Activated CD4-positive, alpha-beta T cell treated with anti-CD3 and anti-CD28 coated beads, Interleukin-2, amount 10 ng/mL, durations not matched to agents 7 days and 5 days (primary cell): ENCODE results near the gene DIRAS3. TPM values are rescaled to one million over a fixed set of nuclear protein-coding genes. Genes with fewer than 3 reads are reported as not detected.
"Not testable (repeated sequence)": the region's sequence is repeated elsewhere in the genome, so short reads cannot be mapped to it uniquely, and the experiment has no call there.

Experiments
- CTCF ChIA-PET: fragments of 350-600 bp; sonication (Branson Sonifier 250); formaldehyde crosslinking; loops from one replicate; lab custom pipeline; 2021; ENCODE audit warnings: antibody characterized with exemption; lab: Charles Lee
- POLR2A ChIA-PET: fragments of 350-600 bp; sonication (Branson Sonifier 250); formaldehyde crosslinking; loops from one replicate; lab custom pipeline; 2021; ENCODE audit warnings: antibody characterized with exemption; lab: Charles Lee
- DNase-seq: peaks from one replicate; pipeline ENCODE4 v3.0.0-alpha.2; 2020
- H3K27ac Mint-ChIP-seq: one replicate; pipeline ENCODE4 v1.8.0; 2021; ENCODE audit warnings: mild to moderate bottlenecking, moderate library complexity, mixed read lengths
- H3K27me3 Mint-ChIP-seq: one replicate; pipeline ENCODE4 v1.8.0; 2021; ENCODE audit warnings: mixed read lengths
- H3K36me3 Mint-ChIP-seq: one replicate; pipeline ENCODE4 v1.8.0; 2021; ENCODE audit warnings: low read depth, mixed read lengths
- H3K4me1 Mint-ChIP-seq: one replicate; pipeline ENCODE4 v1.8.0; 2021; ENCODE audit warnings: mixed read lengths
- H3K4me3 Mint-ChIP-seq: one replicate; pipeline ENCODE4 v1.8.0; 2021; ENCODE audit warnings: mild to moderate bottlenecking, moderate library complexity, mixed read lengths
- H3K9me3 Mint-ChIP-seq: one replicate; pipeline ENCODE4 v1.8.0; 2021; ENCODE audit warnings: mixed read lengths
- total RNA-seq, 2 experiments: library from RNA; stranded (reverse); gene quantifications; one replicate each; pipeline ENCODE4 v1.2.3, GENCODE V29; 2021

Gene DIRAS3, protein sequence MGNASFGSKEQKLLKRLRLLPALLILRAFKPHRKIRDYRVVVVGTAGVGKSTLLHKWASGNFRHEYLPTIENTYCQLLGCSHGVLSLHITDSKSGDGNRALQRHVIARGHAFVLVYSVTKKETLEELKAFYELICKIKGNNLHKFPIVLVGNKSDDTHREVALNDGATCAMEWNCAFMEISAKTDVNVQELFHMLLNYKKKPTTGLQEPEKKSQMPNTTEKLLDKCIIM
- total RNA-seq = not detected

DNA sequence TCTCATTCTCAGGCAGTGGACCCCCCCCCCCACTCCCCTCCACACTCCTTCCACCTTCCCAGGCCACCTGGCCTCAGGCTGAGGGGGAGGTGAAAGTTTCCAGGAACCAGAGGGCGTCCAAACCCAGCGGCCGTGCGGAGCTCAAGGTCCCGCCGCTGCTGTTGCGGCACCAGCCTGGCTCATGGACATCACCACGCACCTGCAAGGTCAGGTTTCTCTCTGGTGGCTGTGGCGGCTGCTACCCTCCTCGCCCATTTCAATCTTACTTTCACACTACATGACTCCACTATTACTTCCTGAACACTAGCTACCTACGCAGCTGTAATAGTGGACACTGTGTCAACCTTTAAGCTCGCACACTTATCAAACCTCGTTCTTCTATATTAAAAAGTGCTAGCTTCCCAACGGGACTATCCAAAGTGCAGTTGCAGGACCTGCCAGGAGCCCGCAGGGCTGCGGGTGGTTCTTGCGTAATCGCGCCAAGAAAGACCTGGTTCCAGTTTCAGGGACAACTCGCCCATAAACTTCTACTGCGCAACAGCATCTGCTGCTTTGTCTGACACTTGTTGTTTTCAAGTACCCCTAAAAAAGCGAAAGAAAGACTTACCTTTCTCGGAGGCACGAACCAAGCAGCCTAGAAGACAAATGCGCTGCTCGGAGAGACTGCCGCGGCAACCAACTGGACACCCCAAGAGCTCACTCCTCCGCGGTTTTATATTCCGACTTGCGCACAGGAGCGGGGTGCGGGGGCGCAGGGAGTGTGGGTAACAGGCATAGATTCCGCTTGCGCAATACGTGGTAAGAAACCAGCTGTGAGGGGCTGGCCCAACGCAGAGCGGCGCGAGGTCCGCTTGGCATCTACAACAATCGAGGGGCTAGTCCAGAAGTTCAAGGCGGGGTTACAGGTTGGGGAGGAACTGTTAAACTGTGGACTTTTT lies at the start of gene DIRAS3:
Gene DIRAS3, minus strand, starts transcription at position 687 of the 938 bp plus-strand sequence. CDS start 3,330 bp downstream, outside the sequence.
- no peaks in the 10 kb centered on the region for H3K36me3 Mint-ChIP-seq
- ChIA-PET CTCF (interaction anchor here (0.7 kb wide), 1 partner anchor 285 kb away, joined by 4 read pairs; no protein-coding TSS in a partner anchor), POLR2A (no interaction called here)
- H3K27ac Mint-ChIP-seq = no peak within 1 kb of the TSS
- H3K9me3 Mint-ChIP-seq = no peaks in the 10 kb centered on the region
- peaks cover 28% of the 10 kb centered on the region for H3K27me3 Mint-ChIP-seq
- no peak for DNase-seq
- H3K4me3 Mint-ChIP-seq = no peak within 1 kb of the TSS
- H3K4me1 Mint-ChIP-seq = no peaks in the 10 kb centered on the region

DNA sequence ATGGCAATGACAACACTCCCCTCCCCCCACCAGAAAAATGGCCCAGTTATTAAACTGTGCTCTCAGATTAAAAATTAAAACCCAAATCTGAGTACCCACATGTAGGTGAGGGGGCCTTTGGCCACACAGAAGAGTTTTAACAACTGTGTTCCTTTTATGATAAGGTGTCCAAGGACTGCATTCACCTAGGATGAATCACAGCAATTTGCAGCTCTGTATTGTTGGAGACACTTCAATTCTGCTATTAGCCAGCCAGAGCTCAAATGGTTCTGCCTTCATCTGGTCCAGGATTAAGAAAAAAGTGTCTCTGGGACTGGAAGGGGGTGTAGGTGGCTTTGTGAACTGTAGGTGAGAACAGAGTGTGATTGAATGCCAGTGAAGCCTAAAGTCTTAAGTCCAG lies 43.3 kb upstream of the DIRAS3 start:
- H3K27me3 Mint-ChIP-seq = peaks cover 3% of the 10 kb centered on the region
- H3K9me3 Mint-ChIP-seq = no peaks in the 10 kb centered on the region
- H3K4me3 Mint-ChIP-seq = no peak overlapping the region
- ChIA-PET POLR2A (no interaction called here), CTCF (no interaction called here)
- no peak overlapping the region for H3K27ac Mint-ChIP-seq
- no peaks in the 10 kb centered on the region for H3K36me3 Mint-ChIP-seq
- H3K4me1 Mint-ChIP-seq = no peaks in the 10 kb centered on the region
- DNase-seq = no peak

DNA sequence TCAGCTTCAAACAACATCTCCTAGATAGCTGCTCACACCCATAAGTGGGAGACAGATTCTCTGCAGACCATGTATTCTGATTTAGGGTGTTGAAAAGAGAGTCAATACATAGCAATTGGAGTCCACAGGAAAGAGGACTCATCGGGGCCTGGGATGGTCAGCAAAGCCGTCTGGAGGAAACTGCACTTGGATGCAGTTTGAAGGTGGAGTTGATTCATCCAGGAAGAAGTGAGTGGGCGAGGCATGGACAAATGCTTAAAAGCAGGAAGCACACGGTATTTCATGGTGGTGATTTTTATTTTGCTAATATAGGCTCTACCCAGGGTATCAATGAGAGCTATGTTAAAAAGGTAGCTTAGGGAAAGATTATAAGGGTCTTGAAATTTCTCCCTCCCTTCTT lies 36.8 kb upstream of the DIRAS3 start:
- ChIA-PET POLR2A (interaction anchor here (0.6 kb wide), 1 partner anchor 91 kb away, joined by 3 read pairs; no protein-coding TSS in a partner anchor), CTCF (no interaction called here)
- DNase-seq = no peak
- H3K27me3 Mint-ChIP-seq = peaks cover 3% of the 10 kb centered on the region
- H3K4me3 Mint-ChIP-seq = no peak overlapping the region
- H3K4me1 Mint-ChIP-seq = no peaks in the 10 kb centered on the region
- no peaks in the 10 kb centered on the region for H3K36me3 Mint-ChIP-seq
- H3K9me3 Mint-ChIP-seq = no peaks in the 10 kb centered on the region
- no peak overlapping the region for H3K27ac Mint-ChIP-seq

DNA sequence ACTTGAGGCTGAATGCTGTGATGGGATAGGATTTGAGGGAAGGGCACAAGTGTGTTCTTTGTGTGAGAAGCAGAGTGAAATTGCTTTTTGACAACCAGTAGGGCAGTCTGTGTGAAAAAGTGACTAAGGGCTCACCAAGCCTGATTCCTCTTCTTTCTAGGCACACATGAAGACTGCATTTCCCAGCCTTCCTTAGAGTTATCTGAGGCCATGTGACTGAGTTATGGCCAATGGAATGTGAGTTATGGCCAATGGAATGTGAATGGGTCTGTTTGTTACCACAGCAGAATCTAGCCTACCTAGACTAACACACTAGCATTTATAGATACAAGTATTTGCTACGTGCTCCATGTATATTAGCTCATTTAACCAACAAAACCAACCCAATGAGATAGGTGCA lies 35.3 kb upstream of the DIRAS3 start:
- ChIA-PET POLR2A (no interaction called here), CTCF (no interaction called here)
- Mint-ChIP-seq H3K4me1 (no peaks in the 10 kb centered on the region), H3K36me3 (no peaks in the 10 kb centered on the region), H3K9me3 (no peaks in the 10 kb centered on the region), H3K27ac (no peak overlapping the region), H3K27me3 (peaks cover 3% of the 10 kb centered on the region), H3K4me3 (no peak overlapping the region)
- DNase-seq = no peak

DNA sequence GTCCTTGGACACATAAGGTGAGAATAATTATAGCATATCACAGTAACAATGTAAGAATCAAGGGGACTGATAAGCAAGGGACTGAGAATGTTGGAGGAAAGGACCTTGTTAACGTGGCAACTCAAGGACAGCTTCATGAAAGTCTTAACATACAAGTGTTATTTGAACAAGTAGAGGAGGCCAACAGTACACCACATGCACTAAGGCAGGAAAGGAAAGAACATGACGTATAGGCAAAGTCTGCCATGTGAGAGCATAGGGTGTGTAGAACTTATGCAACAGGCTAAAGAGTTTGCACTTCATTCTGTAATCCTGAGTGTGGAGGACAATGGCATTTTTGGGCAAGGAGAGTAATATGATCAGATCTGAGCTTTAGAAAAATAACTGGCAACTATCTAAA lies 33.3 kb upstream of the DIRAS3 start:
- Mint-ChIP-seq H3K9me3 (no peaks in the 10 kb centered on the region), H3K36me3 (no peaks in the 10 kb centered on the region), H3K27ac (no peak overlapping the region), H3K4me1 (no peaks in the 10 kb centered on the region), H3K4me3 (no peak overlapping the region), H3K27me3 (no peaks in the 10 kb centered on the region)
- DNase-seq = no peak
- POLR2A ChIA-PET = no interaction called here
- CTCF ChIA-PET = no interaction called here

DNA sequence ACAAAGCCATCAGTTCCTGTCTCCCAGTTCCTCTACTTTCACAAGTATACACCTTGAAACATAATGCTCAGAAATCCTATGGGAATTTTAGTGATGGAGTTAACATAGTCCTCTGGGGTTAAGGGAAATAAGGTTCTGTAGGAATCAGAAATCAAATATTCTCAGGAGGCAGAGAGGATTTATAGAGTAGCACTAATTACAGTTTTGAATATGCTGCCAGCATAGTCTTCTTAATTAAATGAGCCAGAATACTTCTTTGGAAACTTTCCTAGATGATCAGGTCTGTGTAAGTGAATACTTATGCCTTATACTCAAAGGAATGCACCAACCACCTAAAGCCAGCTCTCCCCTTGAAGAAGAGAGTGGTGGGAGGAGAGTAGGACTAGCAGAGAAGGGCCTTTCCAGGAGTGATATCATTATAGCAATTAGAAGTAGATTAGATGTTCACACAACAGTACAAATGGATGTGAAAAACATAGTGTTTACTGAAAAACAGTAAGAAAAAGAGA lies 31.4 kb upstream of the DIRAS3 start:
- Mint-ChIP-seq H3K27me3 (no peaks in the 10 kb centered on the region), H3K27ac (no peak overlapping the region), H3K36me3 (no peaks in the 10 kb centered on the region), H3K4me1 (no peaks in the 10 kb centered on the region), H3K4me3 (no peak overlapping the region), H3K9me3 (no peaks in the 10 kb centered on the region)
- CTCF ChIA-PET = interaction anchor here (0.9 kb wide), 1 partner anchor 74 kb away, joined by 3 read pairs; no protein-coding TSS in a partner anchor
- no peak for DNase-seq
- POLR2A ChIA-PET = no interaction called here

DNA sequence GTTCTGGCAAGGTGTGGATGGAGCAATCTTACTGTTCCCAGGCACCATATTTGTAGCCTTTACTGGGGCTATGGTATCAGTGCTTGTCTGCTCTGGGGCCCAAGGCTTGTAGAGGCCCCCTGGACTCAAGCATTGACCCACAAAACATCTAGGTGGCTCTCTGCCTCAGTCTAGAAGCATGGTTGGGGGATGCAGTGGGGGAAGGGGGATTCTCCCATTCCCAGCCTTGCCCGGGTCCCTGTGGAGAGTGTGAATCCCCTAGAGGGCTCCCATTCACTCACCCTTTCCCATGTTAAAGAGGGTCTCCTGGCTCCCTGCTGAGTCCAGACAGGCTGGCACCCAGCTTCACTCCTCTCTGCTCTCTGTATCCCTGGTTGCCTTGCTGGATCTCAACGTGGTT lies 28.2 kb upstream of the DIRAS3 start:
- DNase-seq = no peak
- ChIA-PET CTCF (no interaction called here), POLR2A (no interaction called here)
- H3K4me1 Mint-ChIP-seq = no peaks in the 10 kb centered on the region
- H3K4me3 Mint-ChIP-seq = no peak overlapping the region
- no peaks in the 10 kb centered on the region for H3K9me3 Mint-ChIP-seq
- H3K27ac Mint-ChIP-seq = no peak overlapping the region
- H3K36me3 Mint-ChIP-seq = no peaks in the 10 kb centered on the region
- no peaks in the 10 kb centered on the region for H3K27me3 Mint-ChIP-seq

DNA sequence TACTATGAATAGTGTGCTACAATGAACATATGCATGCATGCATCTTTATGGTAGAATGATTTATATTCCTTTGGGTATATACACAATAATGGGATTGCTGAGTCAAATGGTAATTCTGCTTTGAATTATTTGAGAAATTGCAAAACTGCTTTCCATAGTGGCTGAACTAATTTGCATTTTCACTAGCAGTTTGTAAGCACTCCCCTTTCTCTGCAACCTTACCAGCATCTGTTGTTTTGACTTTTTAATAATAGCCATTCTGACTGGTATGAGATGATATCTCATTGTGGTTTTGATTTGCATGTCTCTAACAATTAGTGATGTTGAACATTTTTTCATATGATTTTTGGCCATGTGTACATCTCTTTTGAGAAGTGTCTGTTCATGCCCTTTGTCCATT lies 24.0 kb upstream of the DIRAS3 start:
- Mint-ChIP-seq H3K36me3 (no peaks in the 10 kb centered on the region), H3K27ac (no peak overlapping the region), H3K9me3 (no peaks in the 10 kb centered on the region), H3K27me3 (peaks cover 2% of the 10 kb centered on the region), H3K4me3 (no peak overlapping the region), H3K4me1 (no peaks in the 10 kb centered on the region)
- ChIA-PET CTCF (no interaction called here), POLR2A (no interaction called here)
- DNase-seq = no peak

DNA sequence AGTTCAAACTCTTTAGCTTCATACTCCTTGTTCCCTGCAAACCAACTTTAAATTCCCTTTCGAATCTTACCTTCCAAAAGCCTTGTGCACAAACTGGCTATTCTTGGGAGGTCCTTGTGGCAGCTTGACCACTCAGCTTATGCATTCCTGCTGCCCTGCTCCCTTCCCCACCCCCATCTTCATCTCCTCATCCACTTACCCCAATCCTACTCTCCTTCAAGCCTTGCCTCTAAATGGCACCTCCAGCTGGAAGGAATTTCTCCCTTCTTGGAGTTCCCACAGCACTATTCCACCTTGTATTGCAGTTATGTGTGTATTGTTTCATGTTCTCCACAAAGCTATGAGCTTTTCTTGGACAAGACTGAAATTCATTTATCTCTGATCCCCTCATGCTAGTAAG lies 15.3 kb upstream of the DIRAS3 start:
- Mint-ChIP-seq H3K27me3 (peaks cover 2% of the 10 kb centered on the region), H3K4me1 (no peaks in the 10 kb centered on the region), H3K4me3 (no peak overlapping the region), H3K27ac (no peak overlapping the region), H3K36me3 (no peaks in the 10 kb centered on the region), H3K9me3 (no peaks in the 10 kb centered on the region)
- DNase-seq = no peak
- ChIA-PET POLR2A (no interaction called here), CTCF (no interaction called here)

DNA sequence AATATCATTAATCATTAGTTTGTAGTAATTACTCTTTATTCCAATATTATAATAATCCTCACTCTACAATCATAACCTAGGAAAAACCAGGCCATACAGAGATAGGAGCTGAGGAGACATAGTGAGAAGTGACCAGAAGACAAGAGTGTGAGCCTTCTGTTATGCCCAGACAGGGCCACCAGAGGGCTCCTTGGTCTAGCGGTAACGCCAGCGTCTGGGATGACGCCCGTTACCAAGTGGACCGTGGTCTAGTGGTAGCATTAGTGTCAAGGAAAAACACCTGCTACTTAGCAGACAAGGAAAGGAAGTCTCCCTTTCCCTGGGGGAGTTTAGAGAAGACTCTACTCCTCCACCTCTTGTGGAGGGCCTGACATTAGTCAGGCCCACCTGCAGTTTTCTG lies 7.6 kb upstream of the DIRAS3 start:
- H3K4me1 Mint-ChIP-seq, H3K27ac Mint-ChIP-seq, H3K4me3 Mint-ChIP-seq, POLR2A ChIA-PET, CTCF ChIA-PET, H3K36me3 Mint-ChIP-seq, H3K27me3 Mint-ChIP-seq, H3K9me3 Mint-ChIP-seq, DNase-seq: not testable (repeated sequence)

DNA sequence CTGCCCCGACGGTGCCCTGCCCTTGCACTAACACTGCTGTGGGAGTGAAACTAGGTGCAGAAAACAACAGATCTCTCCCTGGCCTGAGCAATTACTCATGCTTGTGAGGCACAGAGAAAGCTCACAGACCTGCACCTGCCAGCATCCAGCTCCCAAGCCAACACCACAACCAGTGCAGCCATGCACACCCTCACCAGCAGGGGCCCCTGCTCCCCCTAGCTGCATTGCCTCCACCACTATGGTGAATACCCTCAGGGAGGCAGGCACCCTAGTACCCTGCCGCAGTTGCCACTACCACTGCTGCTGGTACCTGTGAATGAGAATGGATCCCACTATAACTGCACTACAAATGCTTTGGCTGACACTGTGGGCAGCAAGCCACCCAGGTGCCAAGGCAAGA lies 7.1 kb upstream of the DIRAS3 start:
- peaks cover under 1% of the 10 kb centered on the region for H3K27me3 Mint-ChIP-seq
- no peaks in the 10 kb centered on the region for H3K9me3 Mint-ChIP-seq
- no peaks in the 10 kb centered on the region for H3K4me1 Mint-ChIP-seq
- no peak for DNase-seq
- no peaks in the 10 kb centered on the region for H3K36me3 Mint-ChIP-seq
- ChIA-PET POLR2A (no interaction called here), CTCF (no interaction called here)
- no peak overlapping the region for H3K27ac Mint-ChIP-seq
- no peak overlapping the region for H3K4me3 Mint-ChIP-seq

DNA sequence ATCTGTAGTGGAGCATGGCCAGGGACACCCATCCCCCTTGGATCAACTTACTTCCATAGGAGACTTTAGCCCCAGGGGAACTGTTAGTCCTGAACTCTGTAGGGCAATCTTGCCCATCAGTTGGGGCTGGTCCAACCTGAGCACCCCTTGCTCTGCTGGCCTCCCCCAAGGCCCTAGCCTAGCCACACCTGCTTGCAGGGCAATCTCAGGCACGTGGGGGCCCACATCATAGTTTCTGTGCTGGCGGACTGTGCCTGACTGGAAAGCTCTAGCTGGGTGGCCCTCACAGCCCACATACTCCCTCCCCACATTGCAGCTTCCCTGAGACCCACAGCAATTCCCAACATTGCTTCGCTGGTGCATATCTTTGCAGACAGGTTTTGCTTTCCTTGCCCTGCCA lies 6.6 kb upstream of the DIRAS3 start:
- ChIA-PET CTCF (no interaction called here), POLR2A (no interaction called here)
- H3K27me3 Mint-ChIP-seq = peaks cover 2% of the 10 kb centered on the region
- H3K27ac Mint-ChIP-seq = no peak overlapping the region
- no peak for DNase-seq
- no peak overlapping the region for H3K4me3 Mint-ChIP-seq
- H3K9me3 Mint-ChIP-seq = no peaks in the 10 kb centered on the region
- H3K36me3 Mint-ChIP-seq = no peaks in the 10 kb centered on the region
- H3K4me1 Mint-ChIP-seq = no peaks in the 10 kb centered on the region

DNA sequence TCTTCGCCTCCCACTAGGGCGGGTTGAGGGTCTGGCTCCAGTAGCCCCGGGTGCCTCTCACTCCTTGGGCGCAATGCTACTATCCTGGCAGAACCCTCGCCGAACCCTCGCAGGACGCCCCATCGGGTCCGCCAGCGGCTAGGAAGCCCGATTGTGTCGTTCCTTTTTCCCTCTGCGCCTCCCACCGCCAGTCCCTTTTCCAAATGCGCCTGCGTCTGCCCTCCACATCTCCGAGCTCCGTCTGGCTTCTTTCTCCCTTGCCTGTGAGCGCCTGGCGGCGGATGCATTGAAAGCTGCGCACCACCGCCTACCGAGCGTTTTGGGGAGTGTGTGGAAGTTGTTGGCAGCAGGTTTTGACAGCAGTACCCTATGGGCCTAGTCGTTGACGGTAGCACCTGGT lies 1.0 kb upstream of the DIRAS3 start:
- DNase-seq = no peak
- H3K27me3 Mint-ChIP-seq = peaks cover 28% of the 10 kb centered on the region
- no peak overlapping the region for H3K27ac Mint-ChIP-seq
- CTCF ChIA-PET = no interaction called here
- no peaks in the 10 kb centered on the region for H3K36me3 Mint-ChIP-seq
- H3K9me3 Mint-ChIP-seq = no peaks in the 10 kb centered on the region
- no peak overlapping the region for H3K4me3 Mint-ChIP-seq
- H3K4me1 Mint-ChIP-seq = no peaks in the 10 kb centered on the region
- POLR2A ChIA-PET = no interaction called here
